ENCODE measurements around the gene CTSC. TPM values are rescaled to one million over a fixed set of nuclear protein-coding genes. Genes with fewer than 3 reads are reported as not detected.

The CTSC gene
- total RNA-seq, 1 experiment from 2014 or later = 80.2 TPM

GRCh38 chr11:88378422-88379066 is 41.0 kb upstream of the CTSC start:
- Histone ChIP-seq H3K9me3 (ENCODE audit: control insufficient read depth, insufficient read depth, low read depth, low read length) (no peaks in the 10 kb centered on the region), H3K27me3 (ENCODE audit: control insufficient read depth, insufficient read depth, low read length) (no peaks in the 10 kb centered on the region), H3K4me1 (ENCODE audit: control insufficient read depth, insufficient read depth, low read length) (no peaks in the 10 kb centered on the region), H3K36me3 (ENCODE audit: control insufficient read depth, insufficient read depth, low read length) (no peaks in the 10 kb centered on the region), H3K27ac (ENCODE audit: low read length) (no peak overlapping the region; the same call in 1 of the 2 replicates), H3K4me3 (ENCODE audit: low read depth in 2 of 2, low read length in 2 of 2) (no peak overlapping the region)
- POLR2A ChIA-PET = no interaction called here
- DNase-seq (ENCODE audit: low read depth, low spot score) (no peak), ATAC-seq (no peak)
- no peak for TF ChIP-seq POLR2AphosphoS5 (IDR thresholded peaks at IDR 0.05; ENCODE audit: low read depth, low read length)
- no peak for TF ChIP-seq SIN3A (IDR thresholded peaks at IDR 0.05; ENCODE audit: borderline replicate concordance, insufficient read depth, low read depth, low read length)
- no peak for TF ChIP-seq CTCF (IDR thresholded peaks at IDR 0.05)
- TF ChIP-seq TCF7L2 (IDR thresholded peaks at IDR 0.05; ENCODE audit: low read depth, low read length) = no peak
- no peak for TF ChIP-seq REST (IDR thresholded peaks at IDR 0.05; ENCODE audit: insufficient read depth in 1 of 2, low read depth in 2 of 2, low read length in 1 of 2)
- BruUV-seq (replicated peaks) = no TSS peak
- in situ Hi-C loops (cut with HindIII; ENCODE audit: low pct_unique_long_range_greater_than_20kb, low sequenced_read_pairs) (no loop called here), intact Hi-C loops (cut with micrococcal nuclease; ENCODE audit: unreplicated experiment) (no loop called here)
- CTCF ChIA-PET = no interaction called here

- in situ Hi-C loops (cut with HindIII; ENCODE audit: low pct_unique_long_range_greater_than_20kb, low sequenced_read_pairs) (no loop called here), intact Hi-C loops (cut with micrococcal nuclease; ENCODE audit: unreplicated experiment) (no loop called here)
- H3K9me3 ChIP-seq (ENCODE audit: control insufficient read depth, insufficient read depth, low read depth, low read length) = no peaks in the 10 kb centered on the region
- no peak for TF ChIP-seq CTCF (IDR thresholded peaks at IDR 0.05)
- TF ChIP-seq POLR2AphosphoS5 (IDR thresholded peaks at IDR 0.05; ENCODE audit: low read depth, low read length) = no peak
- TF ChIP-seq REST (IDR thresholded peaks at IDR 0.05; ENCODE audit: insufficient read depth in 1 of 2, low read depth in 2 of 2, low read length in 1 of 2) = no peak
- TF ChIP-seq SIN3A (IDR thresholded peaks at IDR 0.05; ENCODE audit: borderline replicate concordance, insufficient read depth, low read depth, low read length) = no peak
- TF ChIP-seq TCF7L2 (IDR thresholded peaks at IDR 0.05; ENCODE audit: low read depth, low read length) = no peak
- no peak for ATAC-seq
- no TSS peak for BruUV-seq (replicated peaks)
- POLR2A ChIA-PET = no interaction called here
- H3K27me3 ChIP-seq (ENCODE audit: control insufficient read depth, insufficient read depth, low read length) = no peaks in the 10 kb centered on the region
- no peak for DNase-seq (ENCODE audit: low read depth, low spot score)
- CTCF ChIA-PET = no interaction called here
- no peaks in the 10 kb centered on the region for H3K36me3 ChIP-seq (ENCODE audit: control insufficient read depth, insufficient read depth, low read length)
- no peak overlapping the region for H3K27ac ChIP-seq (ENCODE audit: low read length)
- no peaks in the 10 kb centered on the region for H3K4me1 ChIP-seq (ENCODE audit: control insufficient read depth, insufficient read depth, low read length)
- no peak overlapping the region for H3K4me3 ChIP-seq (ENCODE audit: low read depth in 2 of 2, low read length in 2 of 2)
Observed at GRCh38 chr11:88377646-88378045, 40.1 kb upstream of the CTSC start.
